CD4-positive, alpha-beta T cell treated with Interferon alpha-2 for 1 hour (primary cell): ENCODE data around the gene CDKL2.
A peak's percentile ranks its signal among the peaks of the same experiment; 100 is the strongest.

ENCODE experiments used
- DNase-seq, 2 donors: peaks; one replicate each; pipeline ENCODE4 v3.0.0-alpha.2; 2020 to 2022

Gene CDKL2

DNA sequence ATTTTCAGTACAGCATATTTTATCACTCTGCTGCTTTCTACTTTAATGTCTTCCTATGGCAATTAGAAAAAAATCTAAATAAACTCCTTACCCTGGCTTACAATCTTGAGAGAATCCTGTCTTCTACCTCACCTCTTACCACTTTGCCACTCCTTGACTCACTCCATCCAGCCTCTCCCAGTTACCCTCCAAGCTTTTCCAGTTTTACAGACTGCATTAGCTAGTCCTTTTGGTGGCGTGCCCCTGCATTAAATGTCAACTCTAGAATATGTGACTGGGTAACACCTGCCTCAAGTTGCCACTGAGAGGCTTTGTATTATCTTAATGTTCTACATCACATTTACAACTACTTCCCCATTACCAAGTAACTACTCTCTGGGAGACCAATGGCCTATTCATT is 7.5 kb upstream of the CDKL2 start:
- no peak for DNase-seq

DNA sequence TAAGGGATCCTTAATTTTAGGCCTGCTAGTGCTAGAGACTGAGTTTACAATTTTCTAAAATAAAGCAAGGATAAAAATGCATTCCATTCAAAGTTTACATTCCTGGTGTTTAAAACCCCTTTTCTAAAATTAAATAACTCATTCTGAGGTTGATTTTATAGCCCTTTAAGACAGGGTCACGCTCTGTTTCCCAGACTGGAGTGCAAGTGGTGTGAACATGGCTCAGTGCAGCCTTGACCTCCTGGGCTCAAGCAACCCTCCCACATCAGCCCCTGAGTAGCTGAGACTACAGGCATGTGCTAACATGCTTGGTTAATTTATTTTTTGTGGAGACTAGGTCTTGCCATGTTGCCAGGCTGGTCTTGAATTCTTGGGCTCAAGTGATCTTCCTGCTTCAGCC is 6.8 kb upstream of the CDKL2 start:
- DNase-seq = no peak

DNA sequence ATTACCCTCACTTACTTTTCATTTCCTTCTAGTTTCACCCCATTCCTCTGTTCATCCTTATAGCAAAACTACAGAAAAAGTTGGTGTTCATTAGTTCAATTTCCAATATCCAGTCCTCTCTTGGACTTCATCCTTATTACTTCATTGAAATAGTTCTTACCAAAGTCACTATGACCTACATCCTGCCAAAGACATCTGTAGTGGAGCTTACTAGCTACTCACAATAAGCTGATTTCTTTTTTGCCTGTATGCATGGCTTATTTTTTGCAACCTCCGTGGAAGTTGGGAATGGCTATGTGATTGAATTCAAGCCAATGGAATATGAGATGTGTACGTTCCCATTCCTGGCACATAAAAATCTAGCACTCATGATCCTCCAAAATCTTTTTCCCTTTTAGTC is 4.6 kb upstream of the CDKL2 start:
- DNase-seq = no peak

DNA sequence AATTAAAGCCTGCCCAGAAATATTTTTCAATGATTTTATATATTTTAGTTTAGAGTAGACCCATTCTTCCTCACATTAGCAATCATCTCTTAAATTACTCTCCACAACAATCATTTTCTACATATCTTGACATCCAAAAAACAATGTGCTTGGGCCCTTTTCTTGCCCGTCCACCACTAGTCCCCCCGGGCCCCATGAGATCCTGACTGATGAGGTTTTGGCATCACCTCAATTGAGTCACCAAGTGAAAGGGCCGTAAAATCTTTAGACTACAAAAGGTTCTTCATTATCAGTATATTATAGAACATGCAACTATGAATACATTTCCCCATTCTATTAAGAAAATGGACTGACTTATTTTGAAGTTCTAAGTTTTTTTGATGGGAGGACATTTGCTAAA is 4.0 kb upstream of the CDKL2 start:
- DNase-seq = no peak

DNA sequence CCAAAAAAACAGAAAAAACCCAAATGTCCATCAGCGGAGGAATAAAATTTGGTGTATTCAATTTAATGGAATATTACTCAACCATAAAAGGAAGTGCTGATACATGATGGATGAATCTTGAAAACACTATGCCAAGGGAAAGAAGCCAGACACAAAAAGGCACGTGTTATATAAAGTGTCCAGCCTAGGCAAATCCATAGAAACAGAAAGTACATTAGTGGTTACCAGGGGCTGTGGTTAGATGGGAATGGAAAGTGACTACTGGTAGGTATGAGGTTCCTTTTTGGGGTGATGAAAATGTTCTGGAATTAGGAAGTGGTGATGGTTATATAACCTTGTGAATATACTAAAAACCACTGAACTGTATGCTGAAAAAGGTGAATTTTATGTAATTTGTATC is 3.5 kb upstream of the CDKL2 start:
- DNase-seq = no peak

DNA sequence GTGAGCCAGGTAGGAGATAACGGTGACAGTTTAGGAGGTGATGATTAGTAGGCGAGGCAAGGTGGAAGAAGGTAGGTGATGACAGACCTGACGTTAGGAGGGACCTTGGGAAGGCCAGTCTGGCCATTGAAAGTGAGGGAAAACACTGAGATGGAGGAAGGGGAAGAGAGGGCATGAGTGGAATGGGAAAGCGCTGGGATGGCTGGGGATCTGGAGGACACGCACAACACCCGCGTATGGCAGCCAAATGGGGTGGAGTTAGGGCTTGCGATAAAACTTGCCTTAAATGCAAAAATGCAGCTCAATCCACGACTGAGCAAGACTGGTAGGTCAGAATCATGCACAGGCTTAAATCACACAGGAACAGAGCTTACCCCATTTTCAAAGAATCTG is 605 bp upstream of the CDKL2 start:
- no peak for DNase-seq

DNA sequence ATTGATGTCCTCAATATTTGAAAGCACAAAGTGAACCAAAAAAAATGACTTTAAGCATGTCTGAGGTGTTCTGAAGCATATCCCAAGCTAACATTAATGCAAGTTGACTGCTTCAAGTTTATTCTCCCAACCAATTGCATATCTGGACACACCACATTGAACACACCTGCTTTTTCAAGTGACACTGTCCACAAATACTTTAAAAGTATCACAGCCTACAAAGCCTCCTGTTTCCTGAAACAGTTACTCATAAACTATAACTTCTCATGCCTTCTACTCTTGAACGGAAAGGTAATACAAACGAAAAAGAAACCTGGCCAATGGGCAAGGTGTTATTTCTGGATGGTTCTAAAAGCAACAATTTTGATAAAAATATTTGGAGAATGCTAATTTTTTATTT is 1.1 kb downstream of the CDKL2 start:
- DNase-seq = no peak

DNA sequence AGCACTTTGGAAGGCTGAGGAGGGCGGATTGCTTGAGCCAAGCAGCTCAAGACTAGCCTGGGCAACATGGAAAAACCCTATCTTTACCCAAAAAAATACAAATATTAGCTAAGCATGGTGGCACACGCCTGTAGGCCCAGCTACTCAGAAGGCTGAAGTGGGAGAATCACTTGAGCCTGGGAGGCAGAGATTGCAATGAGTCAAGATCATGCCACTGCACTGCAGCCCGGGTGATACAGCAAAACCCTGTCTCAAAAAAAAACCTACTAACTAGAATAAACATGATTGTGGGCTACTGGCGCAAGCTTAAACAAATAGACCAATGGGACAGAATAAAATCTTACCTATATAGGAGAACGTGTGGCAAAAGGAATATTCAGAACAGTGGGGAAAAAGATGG is 7.3 kb downstream of the CDKL2 start:
- no peak for DNase-seq

DNA sequence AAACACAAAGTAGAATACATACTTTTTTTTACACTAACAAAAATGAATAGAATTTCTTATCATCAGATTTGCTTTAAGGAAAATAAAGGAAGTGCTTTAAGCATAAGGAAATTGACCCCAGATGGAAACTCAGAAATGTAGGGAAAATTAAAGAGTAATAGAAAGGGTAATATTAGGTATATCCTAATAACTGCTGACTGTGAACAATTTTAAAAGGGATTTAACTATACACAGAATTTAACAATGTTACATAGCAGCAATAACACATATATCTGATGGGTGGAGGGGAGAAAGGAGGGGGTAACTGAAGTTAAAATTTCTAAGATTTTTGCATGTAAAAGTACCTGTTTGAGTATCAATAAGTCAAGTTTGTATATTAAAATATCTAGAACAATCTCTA is 8.6 kb downstream of the CDKL2 start:
- no peak for DNase-seq

DNA sequence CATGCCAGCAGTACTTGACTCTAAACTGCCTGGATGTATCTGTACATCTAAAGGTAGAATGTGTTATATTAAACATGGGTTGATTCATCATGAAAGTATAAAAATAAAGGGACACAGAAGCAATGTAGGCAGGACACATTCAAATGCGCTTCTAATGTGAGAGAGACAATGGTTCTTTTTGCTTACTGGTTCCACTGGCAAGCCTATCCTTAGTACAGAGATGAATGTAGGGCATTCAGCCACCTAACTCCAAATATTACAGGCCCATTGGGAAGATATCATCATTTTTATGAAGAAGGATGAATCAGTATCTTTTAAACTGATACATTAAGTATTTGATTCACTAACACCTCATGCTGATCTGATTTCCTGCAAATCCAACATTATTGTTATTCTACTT is 18.0 kb downstream of the CDKL2 start:
- no peak for DNase-seq

DNA sequence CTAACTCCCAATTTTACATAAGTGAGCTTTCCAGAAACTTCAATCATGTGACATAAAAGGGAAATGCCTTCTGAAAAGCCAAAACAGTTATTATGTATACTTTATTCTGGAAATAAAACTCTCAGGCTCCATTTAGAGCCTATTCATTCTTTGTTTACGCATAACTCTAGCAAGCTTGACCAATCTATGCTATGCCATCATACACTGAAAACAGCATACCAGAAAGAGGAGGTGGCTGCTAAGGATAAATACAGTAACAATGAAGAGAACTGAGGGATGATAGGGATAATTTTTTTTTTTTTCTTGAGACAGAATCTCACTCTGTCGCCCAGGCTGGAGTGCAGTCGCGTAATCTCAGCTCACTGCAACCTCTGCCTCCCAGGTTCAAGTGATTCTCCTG is 24.4 kb downstream of the CDKL2 start:
- DNase-seq = no peak

DNA sequence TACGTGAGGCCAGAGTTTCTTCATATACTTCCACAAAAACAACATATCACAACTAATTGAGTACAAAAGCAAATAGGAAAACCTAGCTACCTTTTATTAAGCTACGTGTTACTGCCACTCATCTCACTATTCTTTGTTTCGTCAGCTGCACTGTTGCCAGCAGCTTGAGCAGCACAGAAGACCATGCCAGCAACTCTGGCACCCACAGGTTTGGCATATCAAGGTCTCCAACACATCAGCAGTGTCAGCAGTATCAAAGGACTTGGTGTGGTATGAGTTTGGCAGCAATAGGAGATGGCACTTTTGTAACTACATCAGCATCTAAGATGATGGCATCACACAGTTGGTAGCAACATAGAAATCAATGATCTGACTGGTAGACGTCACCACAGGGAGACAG is 30.7 kb downstream of the CDKL2 start:
- no peak for DNase-seq

DNA sequence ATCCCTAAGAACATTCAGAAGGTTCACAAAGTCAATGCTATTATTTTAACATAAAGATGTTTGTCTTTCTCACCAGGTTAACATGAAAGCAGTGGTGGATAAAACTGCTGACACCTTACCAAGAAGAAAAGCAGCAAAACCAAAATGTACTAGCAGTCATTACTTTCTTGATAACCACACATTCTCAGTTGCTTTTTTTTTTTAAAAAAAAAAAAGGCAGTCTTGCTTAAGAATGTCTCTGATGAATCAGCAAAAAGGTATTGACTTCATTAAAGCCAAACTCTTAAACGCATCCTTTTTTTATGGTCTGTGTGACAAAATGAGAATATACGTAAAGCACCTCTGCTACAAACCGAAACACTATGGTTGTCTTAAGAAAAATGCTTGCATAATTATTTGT is 31.9 kb downstream of the CDKL2 start:
- DNase-seq = peak in 1 of 2 donors; percentile 14

DNA sequence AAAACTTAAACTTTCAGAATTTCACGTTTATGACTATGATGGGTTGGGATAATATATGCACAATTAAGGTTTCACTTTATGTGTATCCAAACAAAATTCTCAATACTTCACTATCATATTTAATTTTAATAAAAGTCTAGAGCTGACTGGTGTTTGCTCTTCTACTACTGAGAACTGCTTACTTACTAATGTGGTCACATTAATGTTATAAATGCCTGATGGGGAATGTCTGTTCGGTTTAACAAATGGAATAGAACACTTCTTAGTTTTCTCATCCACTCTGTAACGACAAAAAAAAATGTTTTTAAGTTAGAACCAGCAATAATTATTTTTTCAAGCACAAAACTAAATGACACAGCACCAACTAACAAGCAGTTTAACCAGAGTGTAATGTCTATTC is 34.3 kb downstream of the CDKL2 start:
- no peak for DNase-seq

DNA sequence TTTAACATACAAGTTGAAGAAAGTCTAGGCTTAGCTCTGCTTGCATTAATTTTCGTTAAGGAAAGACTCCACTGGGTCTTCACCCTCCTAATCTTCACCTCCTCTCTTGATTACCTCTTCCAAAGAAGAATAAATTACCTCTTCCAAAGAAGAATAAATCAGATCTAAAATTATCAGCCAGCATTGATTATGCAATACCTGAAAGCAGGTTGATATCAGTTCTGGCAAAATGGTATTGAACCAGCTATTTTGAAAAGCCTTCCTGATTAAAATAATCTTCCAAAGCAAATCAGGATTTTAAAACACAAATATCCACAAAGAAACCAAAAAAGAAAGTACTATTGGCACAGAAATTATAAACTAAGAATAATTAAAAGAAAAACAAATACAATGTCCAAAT is 36.9 kb downstream of the CDKL2 start:
- DNase-seq = no peak

DNA sequence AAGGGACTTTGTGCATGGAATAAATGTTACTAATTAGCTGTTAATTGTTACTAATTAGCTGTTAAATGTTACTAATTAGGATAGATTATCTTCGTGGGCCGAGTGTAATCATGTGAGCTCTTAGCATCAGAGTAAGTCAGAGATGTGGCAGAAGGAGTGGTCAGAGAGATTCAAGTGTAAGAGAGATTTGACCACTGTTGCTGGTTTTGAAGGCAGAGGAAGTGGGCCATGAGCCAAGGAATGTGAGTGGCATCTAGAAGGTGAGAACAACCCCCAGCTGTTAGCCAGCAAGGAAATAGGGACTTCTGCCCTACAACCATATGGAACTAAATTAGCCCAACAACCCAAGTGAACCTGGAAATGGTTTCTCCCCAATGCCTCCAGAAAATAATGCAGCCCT is 46.3 kb downstream of the CDKL2 start:
- no peak for DNase-seq

DNA sequence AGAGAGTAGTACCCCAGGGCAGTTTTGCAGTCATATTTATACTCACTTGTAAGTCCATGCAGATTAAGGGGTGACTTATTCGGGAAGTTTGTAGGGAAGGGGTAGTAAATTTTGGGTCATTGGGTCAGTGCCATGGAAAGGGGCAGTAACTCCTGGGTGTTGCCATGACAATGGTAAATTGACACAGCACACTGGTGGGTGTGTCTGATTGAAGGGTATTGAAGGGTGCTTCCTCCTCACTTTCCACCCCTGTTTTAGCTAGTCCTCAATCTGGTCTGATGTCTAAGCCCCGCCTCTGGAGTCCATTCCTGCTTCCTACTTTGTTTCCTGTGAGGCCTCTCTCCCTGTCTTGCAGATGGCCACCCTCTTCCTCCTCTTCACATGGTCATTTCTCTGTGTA is 62.6 kb downstream of the CDKL2 start:
- DNase-seq = no peak

DNA sequence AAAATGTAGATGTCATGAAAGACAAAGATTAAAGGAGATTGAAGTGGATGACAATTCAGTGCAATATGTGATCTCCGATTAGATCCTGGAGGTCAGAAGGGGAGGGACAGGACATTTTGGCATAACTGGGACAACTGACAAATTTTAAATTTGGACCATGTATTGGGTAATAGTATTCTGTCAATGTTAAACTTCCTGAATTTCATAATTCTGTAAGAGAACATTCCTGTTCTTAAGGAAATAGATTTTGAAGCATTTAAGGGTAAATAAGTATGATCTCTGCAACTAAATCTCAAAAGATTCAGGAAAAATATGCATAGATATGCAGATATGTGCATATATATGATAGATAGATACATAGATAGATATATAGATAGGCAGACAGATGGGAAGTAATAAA is 63.4 kb downstream of the CDKL2 start:
- no peak for DNase-seq

DNA sequence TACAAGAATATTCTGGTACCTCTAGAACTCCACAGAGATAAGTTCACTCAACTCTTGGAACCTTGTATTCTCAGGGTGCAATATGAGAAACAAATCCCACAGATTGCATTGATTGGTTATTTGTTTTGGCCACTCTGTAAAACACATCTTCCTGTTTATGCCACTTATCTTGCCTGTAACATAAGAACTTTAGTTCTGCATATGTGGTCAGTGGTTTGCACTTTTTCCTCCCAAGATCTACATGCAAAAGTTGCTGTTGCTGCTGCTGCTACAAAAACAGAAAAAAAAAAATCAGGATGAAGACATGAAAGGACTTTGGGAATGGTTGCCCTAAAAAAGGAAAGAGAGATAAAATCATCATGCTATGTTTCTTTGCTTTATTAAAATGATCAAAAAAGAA is 64.8 kb downstream of the CDKL2 start:
- no peak for DNase-seq

DNA sequence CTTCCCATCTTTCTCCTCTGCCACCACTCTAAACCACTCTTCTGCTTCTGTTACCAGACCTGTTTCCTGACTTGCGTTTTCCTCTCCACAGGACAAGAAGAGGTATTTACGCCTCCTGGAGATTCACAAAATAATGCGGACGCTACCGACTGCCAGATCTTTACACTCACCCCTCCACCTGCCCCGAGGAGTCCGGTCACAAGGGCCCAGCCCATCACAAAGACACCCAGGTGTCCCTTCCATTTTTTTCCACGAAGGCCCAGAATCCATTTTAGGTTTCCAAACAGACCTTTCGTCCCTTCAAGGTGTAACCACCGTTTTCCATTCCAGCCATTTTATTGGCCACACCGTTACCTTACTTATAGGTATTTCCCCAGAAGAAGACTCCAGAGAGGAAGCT is 66.3 kb downstream of the CDKL2 start:
- no peak for DNase-seq

DNA sequence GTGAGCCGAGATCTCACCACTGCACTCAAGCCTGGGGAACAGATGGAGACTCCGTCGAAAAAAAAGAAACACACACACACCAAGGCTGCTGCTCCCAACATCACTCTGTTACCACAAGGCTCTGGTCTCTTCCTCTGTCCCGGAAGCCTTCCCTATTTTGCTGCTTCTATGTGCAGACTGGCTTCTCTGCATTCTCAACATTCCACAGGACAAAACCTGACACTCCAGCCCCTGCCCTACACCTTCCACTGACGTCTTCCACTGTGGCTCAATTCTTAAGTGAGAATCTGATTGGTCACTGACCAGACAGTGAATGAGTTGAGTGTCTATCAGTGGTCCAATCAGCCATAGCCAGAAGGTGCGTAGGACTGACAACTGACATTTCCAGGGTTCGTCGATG is 68.5 kb downstream of the CDKL2 start:
- no peak for DNase-seq

DNA sequence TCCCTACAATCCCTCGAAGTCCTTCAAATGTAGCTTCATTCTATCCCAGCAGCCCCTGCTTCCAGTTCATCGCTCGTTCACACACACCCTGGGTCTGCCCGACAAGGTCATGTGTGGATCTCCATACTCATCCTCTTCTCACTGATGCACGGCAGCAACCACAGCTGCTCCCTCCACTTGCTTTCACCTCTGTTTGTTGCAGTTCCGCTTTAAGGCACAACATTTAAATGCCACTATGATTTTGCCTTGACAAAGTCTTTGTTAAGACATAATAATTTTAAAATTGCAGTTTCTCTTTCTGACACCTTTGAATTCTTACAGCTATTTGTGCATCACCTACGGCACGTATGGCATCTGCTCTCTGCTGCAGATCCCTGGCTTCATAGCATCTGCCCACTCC is 72.6 kb downstream of the CDKL2 start:
- DNase-seq = no peak

DNA sequence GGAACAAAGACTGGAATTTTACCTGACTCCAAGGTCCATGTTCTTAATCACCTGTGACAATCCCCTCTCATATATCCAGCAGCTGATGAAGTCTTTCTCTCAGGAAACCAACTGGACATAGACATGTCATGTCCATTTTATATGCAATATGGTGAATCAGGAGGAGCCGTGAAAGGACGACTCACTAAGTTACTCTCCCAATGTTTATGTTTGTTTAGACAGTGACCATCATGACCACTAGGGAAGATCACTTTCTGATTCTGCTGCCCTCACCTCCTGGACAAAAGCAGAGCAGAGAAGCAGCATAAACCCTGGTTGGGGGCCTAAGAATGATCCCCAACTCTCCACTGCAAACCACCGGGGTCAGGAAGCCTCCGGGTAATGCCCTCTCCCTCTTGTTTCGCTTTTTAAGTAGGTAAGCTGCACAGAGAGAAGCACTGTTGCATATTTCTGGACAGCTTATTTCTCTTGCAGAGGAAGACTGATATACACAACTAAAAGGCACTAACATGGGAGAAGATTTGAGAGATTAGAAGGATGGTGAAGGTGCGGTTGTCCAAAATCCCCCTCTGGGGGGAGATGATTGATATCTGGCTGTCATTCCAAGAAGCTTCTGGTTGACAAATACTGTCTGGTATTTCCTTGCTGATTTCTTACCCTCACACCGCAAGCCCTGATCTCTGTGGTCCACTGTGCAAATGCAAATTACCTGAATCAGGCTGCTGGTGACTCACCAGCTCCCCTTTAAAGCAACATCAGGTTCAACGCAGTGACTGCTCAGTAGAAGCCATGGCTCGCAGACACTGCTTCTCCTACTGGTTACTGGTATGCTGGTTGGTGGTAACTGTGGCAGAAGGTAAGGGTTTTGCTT is 74.8 kb downstream of the CDKL2 start, which contains the start of gene ODAPH:
Gene ODAPH (plus strand): TSS at position 773 of the 871 bp plus-strand sequence. CDS start 17 bp downstream, at position 790.
- DNase-seq = peak in 1 of 2 donors; percentile 8

DNA sequence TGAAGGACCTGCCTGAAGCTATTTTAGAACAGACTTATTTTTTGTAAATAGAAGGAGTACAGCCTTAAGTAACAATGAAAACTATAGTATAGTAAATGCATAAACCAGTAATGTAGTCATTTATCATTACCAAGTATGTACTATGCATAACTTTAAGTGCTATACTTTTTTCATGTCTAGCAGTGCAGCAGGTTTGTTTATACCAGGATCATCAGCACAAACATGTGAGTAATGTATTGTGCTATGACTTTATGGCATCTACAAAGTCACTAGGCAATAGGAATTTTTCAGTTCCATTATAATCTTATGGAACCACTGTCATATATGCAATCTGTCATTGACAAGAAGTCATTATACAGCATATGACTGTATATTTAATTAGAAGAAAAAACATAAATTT is 77.9 kb downstream of the CDKL2 start:
- no peak for DNase-seq

DNA sequence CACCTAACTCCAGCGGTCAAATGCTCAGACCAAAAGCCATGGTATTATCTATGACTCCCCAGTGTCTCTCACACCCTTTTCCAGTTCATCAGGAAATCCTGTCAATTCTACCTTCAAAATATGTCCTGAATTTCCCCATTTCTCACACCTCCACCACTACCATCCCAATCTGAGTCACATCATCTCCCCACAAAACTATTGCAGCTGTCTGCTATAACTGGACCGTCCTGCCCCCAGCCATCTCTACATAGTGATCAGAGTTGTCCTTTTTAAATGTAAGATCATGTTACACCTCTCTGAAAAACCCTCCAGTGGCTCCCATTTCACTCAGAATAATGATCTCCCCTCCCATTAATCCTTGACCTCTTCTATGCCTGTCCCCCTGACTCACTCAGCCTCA is 81.3 kb downstream of the CDKL2 start:
- DNase-seq = no peak
